ENCODE measurements around the gene TMPRSS4.

Gene TMPRSS4

GRCh38 chr11:118100691-118101232 is 23.9 kb downstream of the TMPRSS4 start:
- Mint-ChIP-seq H3K27ac (no peak overlapping the region), H3K27me3 (no peaks in the 10 kb centered on the region), H3K9me3 (ENCODE audit: low read depth) (no peaks in the 10 kb centered on the region), H3K4me1 (ENCODE audit: low read depth) (peaks cover 1% of the 10 kb centered on the region), H3K36me3 (no peaks in the 10 kb centered on the region), H3K4me3 (no peak overlapping the region)

DNA sequence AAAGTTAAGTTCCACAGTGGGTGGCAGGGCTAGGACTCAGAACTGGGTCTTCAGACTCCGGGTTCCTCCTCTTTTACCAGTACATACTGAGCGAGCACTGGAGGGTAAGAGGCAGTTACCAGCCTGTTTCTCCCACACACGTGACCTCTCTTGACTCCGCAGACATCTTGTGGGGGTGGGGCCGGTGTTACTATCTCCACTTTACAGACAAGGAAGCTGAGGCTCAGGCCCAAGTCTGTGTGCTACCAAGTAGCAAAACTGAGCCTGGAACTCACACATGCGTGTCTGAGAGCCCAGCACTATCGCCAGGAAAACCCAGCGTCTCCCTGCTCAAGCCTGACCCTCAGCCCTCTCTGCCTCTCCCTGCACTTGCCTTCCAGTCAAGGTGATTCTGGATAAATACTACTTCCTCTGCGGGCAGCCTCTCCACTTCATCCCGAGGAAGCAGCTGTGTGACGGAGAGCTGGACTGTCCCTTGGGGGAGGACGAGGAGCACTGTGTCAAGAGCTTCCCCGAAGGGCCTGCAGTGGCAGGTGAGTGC is 25.9 kb downstream of the TMPRSS4 start:
- no peak overlapping the region for H3K4me3 Mint-ChIP-seq
- H3K4me1 Mint-ChIP-seq (ENCODE audit: low read depth), result peaks cover 1% of the 10 kb centered on the region
- H3K9me3 Mint-ChIP-seq (ENCODE audit: low read depth), result no peaks in the 10 kb centered on the region
- no peaks in the 10 kb centered on the region for H3K36me3 Mint-ChIP-seq
- H3K27ac Mint-ChIP-seq, result no peak overlapping the region
- H3K27me3 Mint-ChIP-seq, result no peaks in the 10 kb centered on the region

DNA sequence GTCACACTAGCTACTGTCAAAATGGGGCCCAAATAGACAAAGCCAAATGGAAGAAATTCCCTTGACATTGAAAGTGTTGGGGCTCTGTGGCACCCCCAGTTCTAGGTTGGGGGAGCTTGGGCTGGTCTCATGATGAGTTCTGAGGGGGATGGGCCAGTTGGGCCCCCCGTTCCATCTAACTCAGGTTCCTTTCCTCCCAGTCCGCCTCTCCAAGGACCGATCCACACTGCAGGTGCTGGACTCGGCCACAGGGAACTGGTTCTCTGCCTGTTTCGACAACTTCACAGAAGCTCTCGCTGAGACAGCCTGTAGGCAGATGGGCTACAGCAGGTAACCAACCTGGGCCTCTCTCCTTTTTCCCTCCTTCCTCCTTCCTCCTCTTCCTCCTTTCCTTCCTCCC is 27.6 kb downstream of the TMPRSS4 start:
- no peaks in the 10 kb centered on the region for H3K36me3 Mint-ChIP-seq
- H3K9me3 Mint-ChIP-seq (ENCODE audit: low read depth), result no peaks in the 10 kb centered on the region
- no peaks in the 10 kb centered on the region for H3K4me1 Mint-ChIP-seq (ENCODE audit: low read depth)
- no peaks in the 10 kb centered on the region for H3K27me3 Mint-ChIP-seq
- no peak overlapping the region for H3K27ac Mint-ChIP-seq
- H3K4me3 Mint-ChIP-seq, result no peak overlapping the region

- no peaks in the 10 kb centered on the region for H3K4me1 Mint-ChIP-seq (ENCODE audit: low read depth)
- no peak overlapping the region for H3K27ac Mint-ChIP-seq
- no peaks in the 10 kb centered on the region for H3K9me3 Mint-ChIP-seq (ENCODE audit: low read depth)
- no peak overlapping the region for H3K4me3 Mint-ChIP-seq
- H3K36me3 Mint-ChIP-seq, result no peaks in the 10 kb centered on the region
- no peaks in the 10 kb centered on the region for H3K27me3 Mint-ChIP-seq
These were observed 28.9 kb downstream of the TMPRSS4 start for GRCh38 chr11:118105657-118106305.

- no peaks in the 10 kb centered on the region for H3K4me1 Mint-ChIP-seq (ENCODE audit: low read depth)
- no peaks in the 10 kb centered on the region for H3K36me3 Mint-ChIP-seq
- H3K27ac Mint-ChIP-seq, result no peak overlapping the region
- H3K27me3 Mint-ChIP-seq, result no peaks in the 10 kb centered on the region
- H3K4me3 Mint-ChIP-seq, result no peak overlapping the region
- H3K9me3 Mint-ChIP-seq (ENCODE audit: low read depth), result no peaks in the 10 kb centered on the region
These were observed 30.0 kb downstream of the TMPRSS4 start for GRCh38 chr11:118106789-118107335.

- H3K27me3 Mint-ChIP-seq, result no peaks in the 10 kb centered on the region
- no peaks in the 10 kb centered on the region for H3K4me1 Mint-ChIP-seq (ENCODE audit: low read depth)
- H3K36me3 Mint-ChIP-seq, result no peaks in the 10 kb centered on the region
- no peak overlapping the region for H3K27ac Mint-ChIP-seq
- no peaks in the 10 kb centered on the region for H3K9me3 Mint-ChIP-seq (ENCODE audit: low read depth)
- no peak overlapping the region for H3K4me3 Mint-ChIP-seq
These were observed 31.6 kb downstream of the TMPRSS4 start for GRCh38 chr11:118108513-118108912.

DNA sequence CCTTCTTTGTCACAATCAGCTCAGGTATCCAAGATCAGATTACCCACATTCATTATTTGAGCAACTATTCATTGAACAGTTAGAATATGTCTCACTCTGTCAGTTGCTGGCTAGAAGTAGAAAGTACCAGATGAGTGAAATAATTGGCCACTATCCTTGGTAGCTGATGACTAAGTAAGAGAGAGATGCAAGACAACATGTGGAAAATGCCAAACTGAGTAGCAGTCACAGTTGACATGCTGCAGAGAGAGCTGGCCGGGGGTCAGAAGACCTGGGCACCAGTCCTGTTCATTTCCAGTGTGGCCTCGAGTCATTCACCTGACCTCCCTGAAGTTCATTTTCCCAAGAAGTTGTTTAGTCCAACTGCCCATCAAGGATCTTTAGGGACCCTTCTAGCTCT is 32.4 kb downstream of the TMPRSS4 start:
- H3K4me3 Mint-ChIP-seq, result no peak overlapping the region
- H3K27me3 Mint-ChIP-seq, result no peaks in the 10 kb centered on the region
- H3K4me1 Mint-ChIP-seq (ENCODE audit: low read depth), result no peaks in the 10 kb centered on the region
- no peaks in the 10 kb centered on the region for H3K36me3 Mint-ChIP-seq
- no peaks in the 10 kb centered on the region for H3K9me3 Mint-ChIP-seq (ENCODE audit: low read depth)
- no peak overlapping the region for H3K27ac Mint-ChIP-seq

DNA sequence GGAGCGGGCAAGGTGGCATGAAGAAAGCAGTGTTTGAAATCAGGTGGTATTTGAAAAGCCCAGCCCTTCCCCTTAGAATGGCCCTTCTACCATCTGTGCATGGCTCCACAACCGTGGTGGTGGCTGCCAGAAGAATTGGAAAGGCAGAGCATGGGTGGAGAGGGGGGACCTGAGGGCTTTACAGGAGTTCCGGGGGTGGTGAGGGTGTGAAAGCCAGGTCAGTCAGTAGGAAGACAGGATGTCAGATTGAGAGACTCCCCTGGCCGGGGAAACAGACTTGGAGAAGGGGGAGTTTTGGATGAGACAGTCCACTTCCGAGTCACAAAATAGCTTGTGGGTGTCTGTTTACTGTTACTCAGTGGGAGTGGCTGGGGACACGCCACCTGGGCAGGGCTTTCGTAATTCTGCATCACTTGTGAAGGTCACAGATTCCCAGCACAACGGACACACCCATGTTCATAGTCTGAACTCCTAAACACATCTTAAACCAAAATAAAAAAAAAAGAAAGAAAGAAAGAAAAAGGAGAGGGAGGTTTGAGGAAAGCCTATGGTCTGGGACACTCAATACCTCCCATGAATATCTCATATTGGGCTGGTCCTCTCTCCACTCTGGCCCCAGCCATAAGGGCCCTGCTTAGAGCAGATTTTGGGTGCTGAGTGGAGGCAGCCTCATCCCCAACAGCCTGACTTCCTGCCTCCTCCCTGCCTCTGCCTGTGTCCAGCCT is 34.3 kb downstream of the TMPRSS4 start:
- no peaks in the 10 kb centered on the region for H3K36me3 Mint-ChIP-seq
- H3K9me3 Mint-ChIP-seq (ENCODE audit: low read depth), result no peaks in the 10 kb centered on the region
- H3K27me3 Mint-ChIP-seq, result peaks cover 1% of the 10 kb centered on the region
- H3K4me3 Mint-ChIP-seq, result no peak overlapping the region
- no peak overlapping the region for H3K27ac Mint-ChIP-seq
- no peaks in the 10 kb centered on the region for H3K4me1 Mint-ChIP-seq (ENCODE audit: low read depth)

GRCh38 chr11:118111744-118112035 is 34.8 kb downstream of the TMPRSS4 start:
- H3K4me3 Mint-ChIP-seq, result no peak overlapping the region
- H3K27ac Mint-ChIP-seq, result no peak overlapping the region
- H3K36me3 Mint-ChIP-seq, result no peaks in the 10 kb centered on the region
- H3K27me3 Mint-ChIP-seq, result peaks cover 1% of the 10 kb centered on the region
- H3K4me1 Mint-ChIP-seq (ENCODE audit: low read depth), result no peaks in the 10 kb centered on the region
- no peaks in the 10 kb centered on the region for H3K9me3 Mint-ChIP-seq (ENCODE audit: low read depth)

GRCh38 chr11:118112711-118113430 is 36.0 kb downstream of the TMPRSS4 start:
- Mint-ChIP-seq H3K36me3 (no peaks in the 10 kb centered on the region), H3K27me3 (peaks cover 1% of the 10 kb centered on the region), H3K4me3 (no peak overlapping the region), H3K4me1 (ENCODE audit: low read depth) (peaks cover 10% of the 10 kb centered on the region), H3K27ac (no peak overlapping the region), H3K9me3 (ENCODE audit: low read depth) (no peaks in the 10 kb centered on the region)

GRCh38 chr11:118114266-118114665 is 37.4 kb downstream of the TMPRSS4 start:
- no peak overlapping the region for H3K4me3 Mint-ChIP-seq
- H3K36me3 Mint-ChIP-seq, result no peaks in the 10 kb centered on the region
- H3K27ac Mint-ChIP-seq, result no peak overlapping the region
- H3K27me3 Mint-ChIP-seq, result peaks cover 1% of the 10 kb centered on the region
- H3K4me1 Mint-ChIP-seq (ENCODE audit: low read depth), result peaks cover 17% of the 10 kb centered on the region
- no peaks in the 10 kb centered on the region for H3K9me3 Mint-ChIP-seq (ENCODE audit: low read depth)

DNA sequence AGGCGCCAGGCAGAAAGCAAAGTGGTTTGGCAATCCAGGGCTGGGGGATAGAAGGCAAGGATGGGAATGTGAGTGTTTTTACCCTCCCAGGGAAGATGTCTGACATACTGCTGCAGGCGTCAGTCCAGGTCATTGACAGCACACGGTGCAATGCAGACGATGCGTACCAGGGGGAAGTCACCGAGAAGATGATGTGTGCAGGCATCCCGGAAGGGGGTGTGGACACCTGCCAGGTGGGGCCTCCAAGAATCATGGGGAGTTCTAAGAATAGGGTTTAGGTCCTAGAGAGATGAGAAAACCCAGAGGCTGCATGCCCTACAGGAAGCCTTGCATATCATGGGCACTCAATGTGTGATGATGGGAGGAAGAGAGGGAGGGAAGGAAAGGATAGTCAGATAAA is 38.2 kb downstream of the TMPRSS4 start:
- peaks cover 1% of the 10 kb centered on the region for H3K27me3 Mint-ChIP-seq
- H3K36me3 Mint-ChIP-seq, result no peaks in the 10 kb centered on the region
- H3K4me1 Mint-ChIP-seq (ENCODE audit: low read depth), result peaks cover 17% of the 10 kb centered on the region
- no peak overlapping the region for H3K4me3 Mint-ChIP-seq
- H3K27ac Mint-ChIP-seq, result no peak overlapping the region
- H3K9me3 Mint-ChIP-seq (ENCODE audit: low read depth), result no peaks in the 10 kb centered on the region

- Mint-ChIP-seq H3K27me3 (peaks cover 5% of the 10 kb centered on the region), H3K4me1 (ENCODE audit: low read depth) (peaks cover 17% of the 10 kb centered on the region), H3K27ac (no peak overlapping the region), H3K9me3 (ENCODE audit: low read depth) (peaks cover 6% of the 10 kb centered on the region), H3K4me3 (peak overlapping the region; percentile 14), H3K36me3 (peaks cover 2% of the 10 kb centered on the region)
These were observed 41.1 kb downstream of the TMPRSS4 start for GRCh38 chr11:118117790-118118601.

- Mint-ChIP-seq H3K27me3 (peaks cover 3% of the 10 kb centered on the region), H3K4me3 (no peak overlapping the region), H3K9me3 (ENCODE audit: low read depth) (peaks cover 6% of the 10 kb centered on the region), H3K27ac (no peak overlapping the region), H3K4me1 (ENCODE audit: low read depth) (peaks cover 17% of the 10 kb centered on the region), H3K36me3 (peaks cover 2% of the 10 kb centered on the region)
These were observed 43.9 kb downstream of the TMPRSS4 start for GRCh38 chr11:118120793-118121192.

Data from activated naive CD8-positive, alpha-beta T cell (primary cell).